Suprapubic skin (tissue), 4 donors: ENCODE results near the gene RBPMS2. TPM values are rescaled to one million over a fixed set of nuclear protein-coding genes. Genes with fewer than 3 reads are reported as not detected.

ENCODE experiments used
- DNase-seq, 2 donors: peaks; one replicate each; pipeline ENCODE4 v3.0.0-alpha.2; 2019; ENCODE audit warnings: low spot score in 2 of 2
- H3K27ac ChIP-seq: fragments of 200-600 bp; sonication (generic); one replicate; pipeline ENCODE4 v1.5.1; 2019
- H3K27me3 ChIP-seq: fragments of 200-600 bp; sonication (generic); one replicate; pipeline ENCODE4 v1.5.1; 2019
- H3K36me3 ChIP-seq: fragments of 200-600 bp; sonication (generic); one replicate; pipeline ENCODE4 v1.5.1; 2019
- H3K4me1 ChIP-seq: fragments of 200-600 bp; sonication (generic); one replicate; pipeline ENCODE4 v1.5.1; 2019
- H3K4me3 ChIP-seq: fragments of 200-600 bp; sonication (generic); one replicate; pipeline ENCODE4 v1.5.1; 2019; ENCODE audit warnings: mild to moderate bottlenecking
- H3K9me3 ChIP-seq: fragments of 200-600 bp; sonication (generic); one replicate; pipeline ENCODE4 v1.5.1; 2019
- CTCF ChIP-seq, 2 donors: fragments of 200-600 bp in 1 of 2; fragments of 450-650 bp in 1 of 2; sonication (generic) in 1 of 2; IDR thresholded peaks; one replicate each; pipeline ENCODE4 v1.5.1; 2016 to 2019; ENCODE audit warnings: antibody characterized with exemption in 2 of 2, mild to moderate bottlenecking in 1 of 2, moderate library complexity in 1 of 2
- EP300 ChIP-seq: sonication (generic); formaldehyde crosslinking; IDR thresholded peaks from one replicate; pipeline ENCODE4 v1.6.1; 2017; ENCODE audit warnings: antibody characterized with exemption
- POLR2A ChIP-seq, 2 donors: fragments of 450-650 bp; IDR thresholded peaks; one replicate each; pipeline ENCODE4 v1.6.1; 2017; ENCODE audit warnings: antibody characterized with exemption in 2 of 2, mild to moderate bottlenecking in 2 of 2, moderate library complexity in 2 of 2
- POLR2AphosphoS5 ChIP-seq, 3 donors: sonication (generic); formaldehyde crosslinking; IDR thresholded peaks; one replicate each; pipeline ENCODE4 v1.6.1; 2017; ENCODE audit warnings: antibody characterized with exemption in 3 of 3
- WGBS: methylation state at CpG from one replicate; pipeline ENCODE4 v1.1.5; 2018; 5-methylcytosine and 5-hydroxymethylcytosine counted together
- total RNA-seq, 4 donors: library from RNA; depleted of rRNA; stranded (reverse); fragments of >200 nt; gene quantifications; one replicate each; pipeline ENCODE4 v1.1.0, GENCODE V29; 2016

RBPMS2 gene
- total RNA-seq, 4 donors from 2014 or later = 0.68 to 1.1 (median 0.79) TPM

GRCh38 chr15:64773606-64774005, 1.8 kb downstream of the RBPMS2 start:
- WGBS = 100% methylated on average over 2 of the region's 2 CpGs
- Histone ChIP-seq H3K9me3 (no peaks in the 10 kb centered on the region), H3K4me3 (peak overlapping the region; percentile 74), H3K27ac (no peak overlapping the region), H3K27me3 (peaks cover 17% of the 10 kb centered on the region), H3K4me1 (peaks cover 11% of the 10 kb centered on the region), H3K36me3 (no peaks in the 10 kb centered on the region)
- no peak for DNase-seq
- TF ChIP-seq POLR2A (IDR thresholded peaks at IDR 0.05) (no peak), CTCF (IDR thresholded peaks at IDR 0.05) (no peak), POLR2AphosphoS5 (IDR thresholded peaks at IDR 0.05) (no peak), EP300 (no peak)

GRCh38 chr15:64772964-64773363, 2.4 kb downstream of the RBPMS2 start:
- no peak overlapping the region for H3K4me3 ChIP-seq
- no peak overlapping the region for H3K27ac ChIP-seq
- H3K36me3 ChIP-seq = no peaks in the 10 kb centered on the region
- peaks cover 11% of the 10 kb centered on the region for H3K4me1 ChIP-seq
- H3K27me3 ChIP-seq = peaks cover 17% of the 10 kb centered on the region
- WGBS = 95% methylated on average over 6 of the region's 6 CpGs
- DNase-seq = no peak
- no peaks in the 10 kb centered on the region for H3K9me3 ChIP-seq
- TF ChIP-seq EP300 = no peak
- no peak for TF ChIP-seq POLR2A (IDR thresholded peaks at IDR 0.05)
- no peak for TF ChIP-seq CTCF (IDR thresholded peaks at IDR 0.05)
- no peak for TF ChIP-seq POLR2AphosphoS5 (IDR thresholded peaks at IDR 0.05)

- peaks cover 17% of the 10 kb centered on the region for H3K27me3 ChIP-seq
- TF ChIP-seq POLR2AphosphoS5 (IDR thresholded peaks at IDR 0.05) (no peak), EP300 (no peak), POLR2A (IDR thresholded peaks at IDR 0.05) (no peak), CTCF (IDR thresholded peaks at IDR 0.05) (no peak)
- peaks cover 11% of the 10 kb centered on the region for H3K4me1 ChIP-seq
- H3K27ac ChIP-seq = no peak overlapping the region
- H3K9me3 ChIP-seq = no peaks in the 10 kb centered on the region
- 67% methylated on average over 3 of the region's 3 CpGs for WGBS
- DNase-seq = no peak
- no peak overlapping the region for H3K4me3 ChIP-seq
- no peaks in the 10 kb centered on the region for H3K36me3 ChIP-seq
These were observed 2.9 kb downstream of the RBPMS2 start for GRCh38 chr15:64772488-64772887.

GRCh38 chr15:64770626-64771025, 4.8 kb downstream of the RBPMS2 start:
- no peak overlapping the region for H3K27ac ChIP-seq
- no peak for DNase-seq
- no peak for TF ChIP-seq CTCF (IDR thresholded peaks at IDR 0.05)
- TF ChIP-seq EP300 = no peak
- no peak for TF ChIP-seq POLR2A (IDR thresholded peaks at IDR 0.05)
- TF ChIP-seq POLR2AphosphoS5 (IDR thresholded peaks at IDR 0.05) = no peak

GRCh38 chr15:64767203-64767602, 8.2 kb downstream of the RBPMS2 start:
- Histone ChIP-seq H3K36me3 (no peaks in the 10 kb centered on the region), H3K9me3 (no peaks in the 10 kb centered on the region), H3K27me3 (no peaks in the 10 kb centered on the region), H3K4me3 (no peak overlapping the region), H3K4me1 (no peaks in the 10 kb centered on the region), H3K27ac (no peak overlapping the region)
- TF ChIP-seq EP300 (no peak), POLR2AphosphoS5 (IDR thresholded peaks at IDR 0.05) (no peak), CTCF (IDR thresholded peaks at IDR 0.05) (no peak), POLR2A (IDR thresholded peaks at IDR 0.05) (no peak)
- 93% methylated on average over 7 of the region's 7 CpGs for WGBS
- no peak for DNase-seq

More at GRCh38 chr15:64770626-64771025, 4.8 kb downstream of the RBPMS2 start:
- Histone ChIP-seq H3K36me3 (no peaks in the 10 kb centered on the region), H3K4me3 (no peak overlapping the region), H3K27me3 (peaks cover 14% of the 10 kb centered on the region), H3K9me3 (no peaks in the 10 kb centered on the region), H3K4me1 (peaks cover 6% of the 10 kb centered on the region)
- WGBS = 60% methylated on average over 2 of the region's 2 CpGs
